HG02798 (cell line): ENCODE measurements around the gene TNFRSF6B.
"Not testable (repeated sequence)": the region's sequence is repeated elsewhere in the genome, so short reads cannot be mapped to it uniquely, and the experiment has no call there.

Experiments
- ATAC-seq: cut with Tn5 transposase; IDR thresholded peaks from one replicate; pipeline ENCODE4 v1.9.1; 2021; ENCODE audit warnings: mild to moderate bottlenecking; ENCODE audit not compliant: unreplicated experiment, poor library complexity

TNFRSF6B gene

GRCh38 chr20:63705232-63706026, 9.0 kb downstream of the TNFRSF6B start:
- no peak for ATAC-seq

- no peak for ATAC-seq
Observed at GRCh38 chr20:63706027-63706695, 9.7 kb downstream of the TNFRSF6B start.

GRCh38 chr20:63706852-63707557, 10.6 kb downstream of the TNFRSF6B start:
- ATAC-seq, result peak; percentile 21

- ATAC-seq, result peak; percentile 80
Observed at GRCh38 chr20:63707558-63708300, 11.3 kb downstream of the TNFRSF6B start, which contains the start of the genes ARFRP1 and ZGPAT. ARFRP1 (minus strand) TSS chr20:63707976; CDS start chr20:63707091, 885 bp downstream. ZGPAT (plus strand) TSS chr20:63708039; CDS start chr20:63708581, 542 bp downstream.

GRCh38 chr20:63708301-63709148, 12.1 kb downstream of the TNFRSF6B start:
- no peak for ATAC-seq

- no peak for ATAC-seq
Observed at GRCh38 chr20:63709149-63709527, 12.7 kb downstream of the TNFRSF6B start.

- ATAC-seq, result no peak
Observed at GRCh38 chr20:63711085-63711645, 14.7 kb downstream of the TNFRSF6B start.

- no peak for ATAC-seq
Observed at GRCh38 chr20:63712191-63712590, 15.7 kb downstream of the TNFRSF6B start.

- ATAC-seq, result no peak
Observed at GRCh38 chr20:63714858-63715257, 18.4 kb downstream of the TNFRSF6B start.

GRCh38 chr20:63718996-63719395, 22.5 kb downstream of the TNFRSF6B start:
- no peak for ATAC-seq

GRCh38 chr20:63722967-63723622, 26.6 kb downstream of the TNFRSF6B start:
- ATAC-seq, result not testable (repeated sequence)

- not testable (repeated sequence) for ATAC-seq
Observed at GRCh38 chr20:63730189-63730733, 33.8 kb downstream of the TNFRSF6B start.

- no peak for ATAC-seq
Observed at GRCh38 chr20:63731410-63731809, 35.0 kb downstream of the TNFRSF6B start.

- no peak for ATAC-seq
Observed at GRCh38 chr20:63732118-63733095, 36.0 kb downstream of the TNFRSF6B start.

GRCh38 chr20:63733117-63733516, 36.7 kb downstream of the TNFRSF6B start:
- no peak for ATAC-seq

- no peak for ATAC-seq
Observed at GRCh38 chr20:63733579-63734081, 37.2 kb downstream of the TNFRSF6B start.
